ENCODE results near the gene RASSF5. TPM values are rescaled to one million over a fixed set of nuclear protein-coding genes. Genes with fewer than 3 reads are reported as not detected.

The RASSF5 gene
- total RNA-seq, 5 donors from 2014 or later (not counting 1 experiment from before 2014, with no cell fraction given) = 174 to 224 (median 204) TPM

DNA sequence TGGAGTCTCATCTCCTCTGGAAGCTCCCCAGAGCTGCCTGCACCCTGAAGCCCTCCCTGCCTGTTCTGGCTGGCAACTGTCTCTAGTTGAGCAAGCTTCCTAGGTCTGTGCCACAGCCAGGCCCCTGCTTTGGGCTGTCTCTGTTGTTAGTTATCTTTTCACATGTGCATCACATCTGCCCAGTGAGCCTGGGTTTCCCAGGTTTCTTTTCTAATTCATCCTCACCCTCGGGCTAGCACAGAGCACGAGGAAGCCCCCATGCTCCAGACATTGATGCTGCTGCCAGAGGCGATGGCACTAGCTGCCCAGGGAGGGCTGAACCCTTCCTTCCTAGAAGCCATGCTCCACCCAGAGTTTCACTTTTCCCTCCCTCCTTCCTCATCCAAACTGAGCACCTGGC is 27.2 kb downstream of the RASSF5 start:
- H3K4me1 ChIP-seq (ENCODE audit: control insufficient read depth in 1 of 2, extremely low read depth in 1 of 2, insufficient read depth in 2 of 2, low read length in 2 of 2) = peaks cover 0 to 2% of the 10 kb centered on the region in 2 experiments
- no peak overlapping the region for H3K27ac Mint-ChIP-seq
- no peak overlapping the region for H3K27ac ChIP-seq (ENCODE audit: low read length)
- H3K36me3 ChIP-seq (ENCODE audit: control insufficient read depth in 2 of 2, extremely low read depth in 1 of 2, insufficient read depth in 1 of 2, low read length in 1 of 2) = no peaks in the 10 kb centered on the region
- H3K9me3 Mint-ChIP-seq = no peaks in the 10 kb centered on the region
- POLR2A ChIA-PET = no interaction called here
- no peak overlapping the region for H3K4me3 ChIP-seq (ENCODE audit: control insufficient read depth in 1 of 2, extremely low read depth in 1 of 2, low read length in 1 of 2)
- H3K4me1 Mint-ChIP-seq = peaks cover 0 to 7% (median 0%) of the 10 kb centered on the region in 3 donors
- DNase-seq (no peak), ATAC-seq (replicated peaks in 1 of 4) (no peak)
- no peak overlapping the region for H3K4me3 Mint-ChIP-seq
- H3K27me3 ChIP-seq (replicated peaks in 1 of 2; ENCODE audit: control insufficient read depth in 2 of 2, extremely low read depth in 1 of 2, insufficient read depth in 2 of 2, low read length in 1 of 2) = no peaks in the 10 kb centered on the region
- no peaks in the 10 kb centered on the region for H3K36me3 Mint-ChIP-seq
- 76% methylated on average over 3 of the region's 3 CpGs for WGBS (ENCODE audit: insufficient coverage)
- H3K9me3 ChIP-seq = no peaks in the 10 kb centered on the region
- no peaks in the 10 kb centered on the region for H3K27me3 Mint-ChIP-seq
- CTCF ChIA-PET = no interaction called here

DNA sequence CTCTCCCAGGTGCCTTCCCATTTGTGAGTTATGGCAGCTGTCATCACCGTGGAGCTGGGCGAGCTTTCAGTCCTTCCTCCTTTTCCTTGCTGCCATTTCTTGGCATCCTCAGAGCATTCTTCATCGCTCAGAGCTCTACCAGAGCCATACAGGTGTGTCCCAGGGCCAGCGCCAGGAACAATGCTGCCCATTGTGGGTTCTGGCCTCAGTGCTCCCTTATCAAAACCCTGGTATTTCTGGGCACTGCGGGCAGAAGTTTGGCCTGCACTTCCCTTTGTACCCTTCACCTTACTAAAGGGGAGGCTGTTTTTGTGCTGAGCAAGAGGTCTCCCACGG is 28.5 kb downstream of the RASSF5 start:
- POLR2A ChIA-PET = interaction anchor here in 1 of 2 donors (0.7 kb wide), 1 partner anchor 1143 kb away, joined by 3 read pairs; no protein-coding TSS in a partner anchor
- no peak overlapping the region for H3K27ac Mint-ChIP-seq
- ATAC-seq (replicated peaks in 1 of 4) (no peak), DNase-seq (no peak)
- 72% methylated on average over 3 of the region's 6 CpGs for WGBS (ENCODE audit: insufficient coverage)
- peaks cover 0 to 7% (median 0%) of the 10 kb centered on the region in 3 donors for H3K4me1 Mint-ChIP-seq
- no peak overlapping the region for H3K4me3 Mint-ChIP-seq
- no peaks in the 10 kb centered on the region for H3K36me3 Mint-ChIP-seq
- no peak overlapping the region for H3K27ac ChIP-seq (ENCODE audit: low read length)
- H3K27me3 ChIP-seq (replicated peaks in 1 of 2; ENCODE audit: control insufficient read depth in 2 of 2, extremely low read depth in 1 of 2, insufficient read depth in 2 of 2, low read length in 1 of 2) = no peaks in the 10 kb centered on the region
- H3K36me3 ChIP-seq (ENCODE audit: control insufficient read depth in 2 of 2, extremely low read depth in 1 of 2, insufficient read depth in 1 of 2, low read length in 1 of 2) = no peaks in the 10 kb centered on the region
- no peaks in the 10 kb centered on the region for H3K9me3 Mint-ChIP-seq
- no peaks in the 10 kb centered on the region for H3K27me3 Mint-ChIP-seq
- CTCF ChIA-PET = interaction anchor here (0.5 to 1.3 kb wide), 2 partner anchors 57 to 276 kb away, joined by 3 to 4 read pairs; no protein-coding TSS in a partner anchor
- H3K9me3 ChIP-seq = no peaks in the 10 kb centered on the region
- peaks cover 0 to 3% of the 10 kb centered on the region in 2 experiments for H3K4me1 ChIP-seq (ENCODE audit: control insufficient read depth in 1 of 2, extremely low read depth in 1 of 2, insufficient read depth in 2 of 2, low read length in 2 of 2)
- H3K4me3 ChIP-seq (ENCODE audit: control insufficient read depth in 1 of 2, extremely low read depth in 1 of 2, low read length in 1 of 2) = no peak overlapping the region

DNA sequence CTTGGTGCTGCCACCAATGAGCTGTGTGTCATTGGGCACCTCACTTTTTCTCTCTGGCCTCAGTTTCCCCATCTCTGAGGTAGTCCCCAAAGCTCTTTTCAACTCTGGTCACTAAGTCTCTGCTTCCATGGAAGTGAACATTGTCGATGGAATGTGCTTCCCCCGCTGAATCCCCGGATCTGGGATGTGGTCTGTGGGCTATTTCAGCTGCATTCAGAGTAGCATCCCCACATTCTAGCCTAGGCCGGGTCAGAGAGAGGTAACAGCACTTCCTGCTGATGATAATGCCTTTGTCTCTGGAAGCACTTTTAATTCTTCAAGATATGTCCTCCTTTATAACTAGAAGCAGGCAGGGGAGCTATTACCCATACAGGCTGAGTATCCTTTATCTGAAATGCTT is 29.8 kb downstream of the RASSF5 start:
- peaks cover 0 to 4% of the 10 kb centered on the region in 2 donors for H3K36me3 ChIP-seq (ENCODE audit: control insufficient read depth in 2 of 2, extremely low read depth in 1 of 2, insufficient read depth in 1 of 2, low read length in 1 of 2)
- H3K27me3 ChIP-seq (replicated peaks in 1 of 2; ENCODE audit: control insufficient read depth in 2 of 2, extremely low read depth in 1 of 2, insufficient read depth in 2 of 2, low read length in 1 of 2) = no peaks in the 10 kb centered on the region
- H3K9me3 Mint-ChIP-seq = no peaks in the 10 kb centered on the region
- peaks cover 0 to 7% (median 0%) of the 10 kb centered on the region in 3 donors for H3K4me1 Mint-ChIP-seq
- no peak overlapping the region for H3K27ac ChIP-seq (ENCODE audit: low read length)
- ChIA-PET CTCF (interaction anchor here in 1 of 2 donors (0.6 kb wide), 1 partner anchor 323 kb away, joined by 3 read pairs; no protein-coding TSS in a partner anchor), POLR2A (no interaction called here)
- no peaks in the 10 kb centered on the region for H3K27me3 Mint-ChIP-seq
- H3K27ac Mint-ChIP-seq = no peak overlapping the region
- no peaks in the 10 kb centered on the region for H3K9me3 ChIP-seq
- peaks cover 0 to 3% of the 10 kb centered on the region in 2 experiments for H3K4me1 ChIP-seq (ENCODE audit: control insufficient read depth in 1 of 2, extremely low read depth in 1 of 2, insufficient read depth in 2 of 2, low read length in 2 of 2)
- no peaks in the 10 kb centered on the region for H3K36me3 Mint-ChIP-seq
- H3K4me3 ChIP-seq (ENCODE audit: control insufficient read depth in 1 of 2, extremely low read depth in 1 of 2, low read length in 1 of 2) = no peak overlapping the region
- DNase-seq (no peak), ATAC-seq (replicated peaks in 1 of 4) (no peak)
- 60% methylated on average over 1 of the region's 4 CpGs for WGBS (ENCODE audit: insufficient coverage)
- H3K4me3 Mint-ChIP-seq = no peak overlapping the region

DNA sequence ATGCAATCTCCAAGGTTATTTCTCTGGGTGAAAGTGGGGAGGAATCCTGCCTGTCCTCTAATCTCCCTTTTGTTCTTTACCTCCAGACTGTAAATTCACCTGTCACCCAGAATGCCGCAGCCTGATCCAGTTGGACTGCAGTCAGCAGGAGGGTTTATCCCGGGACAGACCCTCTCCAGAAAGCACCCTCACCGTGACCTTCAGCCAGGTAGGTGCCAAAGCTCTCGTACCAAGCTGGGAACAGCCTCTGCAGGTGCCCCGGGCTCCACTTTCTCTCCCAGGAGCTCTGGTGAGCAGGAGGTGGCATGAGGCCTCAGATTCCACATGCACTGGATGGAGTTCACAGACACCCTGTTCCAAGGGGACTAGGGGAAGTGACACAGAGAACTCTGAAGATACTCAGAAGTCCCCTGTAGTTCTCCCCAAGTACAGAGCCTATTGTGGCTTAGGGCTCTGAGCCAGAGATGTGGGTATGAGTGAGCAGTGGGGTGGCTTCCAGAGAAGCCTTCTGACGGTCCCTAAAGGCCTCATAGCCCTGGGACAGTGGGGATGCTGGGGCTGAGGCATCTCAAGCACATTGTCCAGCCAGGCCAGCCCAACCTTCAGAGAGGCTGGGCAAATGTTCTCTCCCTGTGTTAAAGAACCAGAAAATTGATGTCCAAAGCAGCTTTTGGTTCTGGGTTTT is 30.9 kb downstream of the RASSF5 start:
- peak in 1 of 4 experiments; percentile 37 for ATAC-seq (replicated peaks in 1 of 4)

DNA sequence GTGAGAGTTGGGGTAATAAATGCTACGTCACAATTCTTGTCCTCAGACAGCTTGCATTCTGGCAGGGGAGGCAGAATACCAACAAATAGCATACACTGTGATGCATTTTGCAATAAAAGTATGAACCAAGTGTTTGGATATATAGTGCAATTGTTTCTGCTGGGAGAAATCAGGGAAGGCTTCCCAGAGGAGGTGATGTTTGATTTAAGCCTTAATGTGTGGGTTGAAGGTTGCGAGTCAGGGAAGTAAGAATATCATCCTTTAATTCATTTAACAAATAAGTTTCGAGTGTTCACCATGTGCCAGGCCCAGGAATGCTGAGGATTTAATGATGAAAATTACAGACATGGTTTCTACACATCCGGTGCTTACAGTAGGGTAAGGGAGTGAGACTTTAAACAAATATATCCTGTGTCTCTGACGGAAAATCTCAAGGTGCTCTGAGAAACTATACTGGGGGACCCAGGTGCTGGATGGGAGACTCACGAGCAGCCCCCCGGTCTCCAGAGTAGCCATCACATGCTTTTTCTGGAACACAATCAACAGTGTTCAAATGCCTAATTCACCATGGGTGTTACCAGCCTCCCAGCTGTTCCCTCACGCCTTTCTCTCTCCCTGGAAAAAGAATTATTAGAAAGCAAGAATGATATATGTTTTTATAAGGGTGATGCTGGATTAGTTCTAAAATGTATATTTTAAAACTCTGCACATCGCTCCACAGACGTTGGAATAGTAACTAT is 31.7 kb downstream of the RASSF5 start:
- no peak overlapping the region for H3K27ac Mint-ChIP-seq
- WGBS (ENCODE audit: insufficient coverage) = 92% methylated on average over 3 of the region's 10 CpGs
- no peaks in the 10 kb centered on the region for H3K27me3 Mint-ChIP-seq
- Histone ChIP-seq H3K4me1 (ENCODE audit: control insufficient read depth in 1 of 2, extremely low read depth in 1 of 2, insufficient read depth in 2 of 2, low read length in 2 of 2) (peaks cover 0 to 3% of the 10 kb centered on the region in 2 experiments), H3K9me3 (no peaks in the 10 kb centered on the region), H3K36me3 (ENCODE audit: control insufficient read depth in 2 of 2, extremely low read depth in 1 of 2, insufficient read depth in 1 of 2, low read length in 1 of 2) (peaks cover 0 to 4% of the 10 kb centered on the region in 2 donors), H3K4me3 (ENCODE audit: control insufficient read depth in 1 of 2, extremely low read depth in 1 of 2, low read length in 1 of 2) (no peak overlapping the region), H3K27me3 (replicated peaks in 1 of 2; ENCODE audit: control insufficient read depth in 2 of 2, extremely low read depth in 1 of 2, insufficient read depth in 2 of 2, low read length in 1 of 2) (no peaks in the 10 kb centered on the region), H3K27ac (ENCODE audit: low read length) (no peak overlapping the region)
- no peak overlapping the region for H3K4me3 Mint-ChIP-seq
- no peaks in the 10 kb centered on the region for H3K36me3 Mint-ChIP-seq
- ChIA-PET CTCF (no interaction called here), POLR2A (no interaction called here)
- no peaks in the 10 kb centered on the region for H3K9me3 Mint-ChIP-seq
- DNase-seq = no peak
- peaks cover 0 to 7% (median 0%) of the 10 kb centered on the region in 3 donors for H3K4me1 Mint-ChIP-seq
- ATAC-seq (replicated peaks in 1 of 4) = no peak

More for the DNA sequence above, 30.9 kb downstream of the RASSF5 start:
- H3K27ac ChIP-seq (ENCODE audit: low read length) = no peak overlapping the region
- H3K4me1 ChIP-seq (ENCODE audit: control insufficient read depth in 1 of 2, extremely low read depth in 1 of 2, insufficient read depth in 2 of 2, low read length in 2 of 2) = peaks cover 0 to 3% of the 10 kb centered on the region in 2 experiments
- H3K4me3 ChIP-seq (ENCODE audit: control insufficient read depth in 1 of 2, extremely low read depth in 1 of 2, low read length in 1 of 2) = no peak overlapping the region
- Mint-ChIP-seq H3K4me1 (peaks cover 0 to 7% (median 0%) of the 10 kb centered on the region in 3 donors), H3K27me3 (no peaks in the 10 kb centered on the region), H3K27ac (no peak overlapping the region), H3K4me3 (no peak overlapping the region), H3K9me3 (no peaks in the 10 kb centered on the region), H3K36me3 (no peaks in the 10 kb centered on the region)
- H3K36me3 ChIP-seq (ENCODE audit: control insufficient read depth in 2 of 2, extremely low read depth in 1 of 2, insufficient read depth in 1 of 2, low read length in 1 of 2) = peaks cover 0 to 4% of the 10 kb centered on the region in 2 donors
- WGBS (ENCODE audit: insufficient coverage) = 88% methylated on average over 5 of the region's 6 CpGs
- no peak for DNase-seq
- ChIA-PET POLR2A (no interaction called here), CTCF (no interaction called here)
- no peaks in the 10 kb centered on the region for H3K27me3 ChIP-seq (replicated peaks in 1 of 2; ENCODE audit: control insufficient read depth in 2 of 2, extremely low read depth in 1 of 2, insufficient read depth in 2 of 2, low read length in 1 of 2)
- H3K9me3 ChIP-seq = no peaks in the 10 kb centered on the region

DNA sequence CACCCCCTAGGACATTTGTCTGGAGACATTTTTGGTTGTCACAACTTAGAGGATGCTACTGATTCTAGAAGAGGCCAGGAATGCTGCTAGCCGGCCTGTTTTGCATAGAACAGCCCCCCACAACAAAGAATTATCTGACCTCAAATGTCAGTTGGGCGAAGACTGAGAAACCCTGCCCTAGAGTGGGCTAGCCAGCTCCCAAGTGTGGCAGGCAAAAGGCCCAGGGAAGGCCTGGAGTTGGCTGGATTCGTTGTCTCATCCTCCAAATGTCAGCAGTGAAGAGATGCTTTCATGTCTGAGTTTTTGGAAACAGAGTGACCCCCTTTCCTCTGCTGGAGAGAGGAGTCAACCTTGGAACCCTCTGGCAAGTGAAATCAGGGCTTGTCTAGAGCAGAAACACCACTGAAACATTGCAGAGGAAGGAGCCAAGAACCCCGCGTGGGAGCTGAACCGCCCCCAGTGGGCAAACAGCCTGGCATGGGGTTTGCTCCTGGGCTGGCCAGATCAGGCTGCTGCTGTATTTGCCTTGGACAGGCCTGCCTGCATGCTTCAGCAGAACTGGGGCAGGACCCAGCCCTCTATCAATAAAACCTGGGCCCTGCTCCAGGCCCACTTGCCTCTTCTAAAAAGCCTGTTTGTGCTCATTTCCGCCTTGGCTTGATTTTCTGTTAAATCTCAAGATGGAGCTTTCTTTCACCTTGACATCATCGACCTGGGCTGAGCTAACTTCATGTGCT is 32.9 kb downstream of the RASSF5 start:
- H3K27ac ChIP-seq (ENCODE audit: low read length) = no peak overlapping the region
- Mint-ChIP-seq H3K36me3 (no peaks in the 10 kb centered on the region), H3K27me3 (no peaks in the 10 kb centered on the region), H3K4me1 (peaks cover 8 to 17% (median 8%) of the 10 kb centered on the region in 3 donors), H3K9me3 (no peaks in the 10 kb centered on the region), H3K4me3 (no peak overlapping the region), H3K27ac (no peak overlapping the region)
- H3K9me3 ChIP-seq = no peaks in the 10 kb centered on the region
- no peaks in the 10 kb centered on the region for H3K27me3 ChIP-seq (replicated peaks in 1 of 2; ENCODE audit: control insufficient read depth in 2 of 2, extremely low read depth in 1 of 2, insufficient read depth in 2 of 2, low read length in 1 of 2)
- H3K4me3 ChIP-seq (ENCODE audit: control insufficient read depth in 1 of 2, extremely low read depth in 1 of 2, low read length in 1 of 2) = no peak overlapping the region
- CTCF ChIA-PET = interaction anchor here (0.6 to 0.8 kb wide), 3 partner anchors 15 to 528 kb away, joined by 3 to 5 read pairs (median 4); no protein-coding TSS in a partner anchor
- ATAC-seq (replicated peaks in 1 of 4) (no peak), DNase-seq (no peak)
- 77% methylated on average over 6 of the region's 8 CpGs for WGBS (ENCODE audit: insufficient coverage)
- POLR2A ChIA-PET = no interaction called here
- peaks cover 3 to 7% of the 10 kb centered on the region in 2 experiments for H3K4me1 ChIP-seq (ENCODE audit: control insufficient read depth in 1 of 2, extremely low read depth in 1 of 2, insufficient read depth in 2 of 2, low read length in 2 of 2)
- H3K36me3 ChIP-seq (ENCODE audit: control insufficient read depth in 2 of 2, extremely low read depth in 1 of 2, insufficient read depth in 1 of 2, low read length in 1 of 2) = peaks cover 0 to 4% of the 10 kb centered on the region in 2 donors

Measured in T-cell (primary cell).